ENCODE results near the gene ANXA3. TPM values are rescaled to one million over a fixed set of nuclear protein-coding genes. Genes with fewer than 3 reads are reported as not detected.

Gene ANXA3
- total RNA-seq, 4 donors from 2014 or later: 29.7 to 170 (median 95.7) TPM

- Histone ChIP-seq H3K27me3 (no peaks in the 10 kb centered on the region), H3K9me3 (no peaks in the 10 kb centered on the region), H3K36me3 (peaks cover 0 to 6% (median 0%) of the 10 kb centered on the region in 3 donors), H3K4me1 (peaks cover 0 to 40% (median 20%) of the 10 kb centered on the region in 4 donors), H3K4me3 (no peak overlapping the region), H3K27ac (peak overlapping the region in 1 of 4 donors; percentile 91)
- TF ChIP-seq POLR2A (IDR thresholded peaks at IDR 0.05): no peak
- no peak for TF ChIP-seq EP300 (IDR thresholded peaks at IDR 0.05)
- TF ChIP-seq CTCF (IDR thresholded peaks at IDR 0.05): no peak
- no peak for DNase-seq (ENCODE audit: low spot score in 2 of 2)
- 89 to 92% methylated on average over 1 of the region's 1 CpG for WGBS, 2 donors
These were observed 20.2 kb downstream of the ANXA3 start for GRCh38 chr4:78571804-78572203.

- H3K4me3 ChIP-seq: no peak overlapping the region
- H3K27ac ChIP-seq: no peak overlapping the region
- no peaks in the 10 kb centered on the region for H3K27me3 ChIP-seq
- no peak for DNase-seq (ENCODE audit: low spot score in 2 of 2)
- H3K4me1 ChIP-seq: no peaks in the 10 kb centered on the region
- peaks cover 0 to 27% (median 0%) of the 10 kb centered on the region in 3 donors for H3K36me3 ChIP-seq
- no peaks in the 10 kb centered on the region for H3K9me3 ChIP-seq
- 96 to 99% methylated on average over 3 of the region's 3 CpGs for WGBS, 2 donors
- TF ChIP-seq POLR2A (IDR thresholded peaks at IDR 0.05): no peak
- no peak for TF ChIP-seq EP300 (IDR thresholded peaks at IDR 0.05)
- no peak for TF ChIP-seq CTCF (IDR thresholded peaks at IDR 0.05)
These were observed 27.3 kb downstream of the ANXA3 start for GRCh38 chr4:78578674-78579425.

- no peak for DNase-seq (ENCODE audit: low spot score in 2 of 2)
- Histone ChIP-seq H3K4me1 (no peaks in the 10 kb centered on the region), H3K9me3 (no peaks in the 10 kb centered on the region), H3K4me3 (no peak overlapping the region), H3K27ac (no peak overlapping the region), H3K36me3 (peaks cover 0 to 46% (median 0%) of the 10 kb centered on the region in 3 donors), H3K27me3 (no peaks in the 10 kb centered on the region)
- TF ChIP-seq POLR2A (IDR thresholded peaks at IDR 0.05): no peak
- TF ChIP-seq EP300 (IDR thresholded peaks at IDR 0.05): no peak
- TF ChIP-seq CTCF (IDR thresholded peaks at IDR 0.05): no peak
- WGBS, 2 donors: 62 to 71% methylated on average over 3 of the region's 3 CpGs
These were observed 30.0 kb downstream of the ANXA3 start for GRCh38 chr4:78581618-78582017.

GRCh38 chr4:78584863-78585547 lies 33.4 kb downstream of the ANXA3 start:
- Histone ChIP-seq H3K36me3 (peaks cover 0 to 60% (median 0%) of the 10 kb centered on the region in 3 donors), H3K27me3 (no peaks in the 10 kb centered on the region), H3K4me1 (no peaks in the 10 kb centered on the region), H3K9me3 (no peaks in the 10 kb centered on the region), H3K27ac (no peak overlapping the region), H3K4me3 (no peak overlapping the region)
- TF ChIP-seq EP300 (IDR thresholded peaks at IDR 0.05) (no peak), CTCF (IDR thresholded peaks at IDR 0.05) (no peak), POLR2A (IDR thresholded peaks at IDR 0.05) (no peak)
- no peak for DNase-seq (ENCODE audit: low spot score in 2 of 2)
- WGBS, 2 donors: 82 to 94% methylated on average over 4 of the region's 4 CpGs

GRCh38 chr4:78585633-78586032 lies 34.1 kb downstream of the ANXA3 start:
- Histone ChIP-seq H3K4me3 (no peak overlapping the region), H3K27me3 (no peaks in the 10 kb centered on the region), H3K4me1 (no peaks in the 10 kb centered on the region), H3K36me3 (peaks cover 0 to 60% (median 0%) of the 10 kb centered on the region in 3 donors), H3K27ac (no peak overlapping the region), H3K9me3 (no peaks in the 10 kb centered on the region)
- TF ChIP-seq CTCF (IDR thresholded peaks at IDR 0.05) (no peak), EP300 (IDR thresholded peaks at IDR 0.05) (no peak), POLR2A (IDR thresholded peaks at IDR 0.05) (no peak)
- 20 to 39% methylated on average over 1 of the region's 1 CpG for WGBS, 2 donors
- no peak for DNase-seq (ENCODE audit: low spot score in 2 of 2)

All from tibial nerve (tissue), 4 donors.